GM12878 (cell line): ENCODE data around the gene NDC80. TPM values are rescaled to one million over a fixed set of nuclear protein-coding genes. Genes with fewer than 3 reads are reported as not detected.

Source experiments
- ATAC-seq: fragments of 200-7000 bp; cut with Tn5 transposase; 3 replicates; pipeline ENCODE4 v1.9.1; 2020; ENCODE audit warnings: mild to moderate bottlenecking, moderate library complexity
- BruUV-seq: library from RNA; stranded (reverse); fragments of 400-500 nt; replicated peaks from 2 replicates; lab custom pipeline; 2021; lab: Mats Ljungman, UMichigan
- CTCF ChIA-PET: fragments of 300-600 bp; sonication (Branson Sonifier 250); formaldehyde crosslinking; extraction: SDS; loops from one replicate; lab custom pipeline; 2021; ENCODE audit warnings: inconsistent platforms; lab: Yijun Ruan, JAX
- POLR2A ChIA-PET: fragments of 350-600 bp; formaldehyde crosslinking; extraction: SDS; loops from one replicate; lab custom pipeline; 2021; ENCODE audit warnings: inconsistent platforms; lab: Charles Lee
- RAD21 ChIA-PET: fragments of 300-600 bp; sonication (Branson Sonifier 250); formaldehyde crosslinking; loops from one replicate; lab custom pipeline; 2023; ENCODE audit warnings: antibody characterized with exemption; ENCODE audit not compliant: unreplicated experiment; lab: Charles Lee
- SMC1A ChIA-PET: fragments of 300-600 bp; sonication (Branson Sonifier 250); formaldehyde crosslinking; loops from one replicate; lab custom pipeline; 2023; ENCODE audit not compliant: unreplicated experiment, uncharacterized antibody; lab: Charles Lee
- DNase-seq: peaks from one replicate; pipeline ENCODE4 v3.0.0-alpha.2; 2011; ENCODE audit warnings: low read depth, low spot score
- FAIRE-seq: peaks from 3 replicates; lab custom pipeline; 2011; peaks lifted over from hg19 to GRCh38; lab: Jason Lieb, UNC
- H2AFZ ChIP-seq: 2 replicates; pipeline ENCODE4 v1.6.0; 2011; ENCODE audit warnings: low read depth, low read length, control low read depth; ENCODE audit not compliant: control insufficient read depth
- H3K27ac ChIP-seq: 2 replicates; pipeline ENCODE4 v1.5.1; 2011; ENCODE audit warnings: control low read depth; ENCODE audit not compliant: control insufficient read depth, insufficient read depth
- H3K27me3 ChIP-seq, 2 experiments: replicated peaks in 1 of 2; 2 replicates each; pipeline versions ENCODE4 v1.6.0 to v1.6.1; 2011; ENCODE audit warnings: low read length in 1 of 2; ENCODE audit not compliant: control insufficient read depth in 2 of 2, insufficient read depth in 2 of 2
- H3K36me3 ChIP-seq, 2 experiments: 2 replicates each; pipeline ENCODE4 v1.5.1; 2011; ENCODE audit warnings: low read length in 1 of 2; ENCODE audit not compliant: control insufficient read depth in 2 of 2, insufficient read depth in 2 of 2
- H3K4me1 ChIP-seq: 2 replicates; pipeline ENCODE4 v1.6.1; 2011; ENCODE audit warnings: mild to moderate bottlenecking, low read length, moderate library complexity, mixed read lengths; ENCODE audit not compliant: control insufficient read depth, insufficient read depth
- H3K4me2 ChIP-seq: 2 replicates; pipeline ENCODE4 v1.6.0; 2011; ENCODE audit warnings: control low read depth; ENCODE audit not compliant: control insufficient read depth, insufficient read depth
- H3K4me3 ChIP-seq: fragments of 200-600 bp; sonication (generic); 2 replicates; pipeline ENCODE4 v1.5.1; 2016
- H3K79me2 ChIP-seq: 2 replicates; pipeline ENCODE4 v1.6.0; 2011; ENCODE audit warnings: low read length; ENCODE audit not compliant: control insufficient read depth, insufficient read depth
- H3K9ac ChIP-seq: 2 replicates; pipeline ENCODE4 v1.8.0; 2011; ENCODE audit warnings: low read length, control low read depth, mixed read lengths; ENCODE audit not compliant: control insufficient read depth, insufficient read depth
- H3K9me3 ChIP-seq: replicated peaks from 3 replicates; pipeline ENCODE4 v1.5.1; 2011; ENCODE audit warnings: mild to moderate bottlenecking, low read length; ENCODE audit not compliant: control insufficient read depth, insufficient read depth
- H4K20me1 ChIP-seq: 2 replicates; pipeline ENCODE4 v1.6.0; 2011; ENCODE audit not compliant: control insufficient read depth, insufficient read depth
- CBFB ChIP-seq: IDR thresholded peaks from 2 replicates; pipeline ENCODE4 v1.6.1; 2016; ENCODE audit warnings: antibody characterized with exemption, low read depth
- HDAC2 ChIP-seq: fragments of 200-600 bp; sonication (generic); IDR thresholded peaks from 2 replicates; pipeline ENCODE4 v1.6.1; 2017
- MEF2A ChIP-seq: IDR thresholded peaks from 2 replicates; pipeline ENCODE4 v1.6.1; 2011; ENCODE audit warnings: low read depth, mild to moderate bottlenecking, low read length, moderate library complexity; ENCODE audit not compliant: insufficient read depth
- POLR2AphosphoS2 ChIP-seq: IDR thresholded peaks from 2 replicates; pipeline ENCODE4 v1.6.1; 2011; ENCODE audit warnings: low read depth, mild to moderate bottlenecking, low read length, improper control_type of control experiment, moderate library complexity
- RBBP5 ChIP-seq: fragments of 200-600 bp; sonication (generic); conservative IDR thresholded peaks from 2 replicates; pipeline ENCODE4 v1.6.1; 2016
- STAT3 ChIP-seq: IDR thresholded peaks from 2 replicates; pipeline ENCODE4 v1.6.1; 2011; ENCODE audit warnings: low read depth, low read length, improper control_type of control experiment
- TARDBP ChIP-seq: IDR thresholded peaks from 2 replicates; pipeline ENCODE4 v1.6.1; 2016; ENCODE audit warnings: borderline replicate concordance
- TBL1XR1 ChIP-seq: IDR thresholded peaks from 2 replicates; pipeline ENCODE4 v1.6.1; 2012; ENCODE audit warnings: low read depth, low read length, improper control_type of control experiment
- WRNIP1 ChIP-seq: IDR thresholded peaks from 2 replicates; pipeline ENCODE4 v1.6.1; 2011; ENCODE audit warnings: low read depth, low read length, improper control_type of control experiment, borderline replicate concordance
- ZNF207 ChIP-seq: fragments of 450-650 bp; IDR thresholded peaks from 2 replicates; pipeline ENCODE4 v1.6.1; 2014; ENCODE audit warnings: antibody characterized with exemption, mild to moderate bottlenecking, borderline replicate concordance
- WGBS: methylation state at CpG from one replicate; pipeline ENCODE4 v1.1.6; 2016; ENCODE audit warnings: low lambda C conversion rate; ENCODE audit not compliant: insufficient replicate concordance, insufficient coverage; ENCODE audit errors: missing lambda C conversion rate; 5-methylcytosine and 5-hydroxymethylcytosine counted together
- in situ Hi-C: fragments of 300-500 bp; cut with MboI; formaldehyde crosslinking; loops from 9 replicates; pipeline ENCODE4 v1.14.3; 2018; ENCODE audit warnings: mixed read lengths
- intact Hi-C: fragments of 100-400 bp; cut with micrococcal nuclease; formaldehyde crosslinking; loops from one replicate; pipeline ENCODE4 v1.14.2; 2022; ENCODE audit not compliant: unreplicated experiment
- polyA plus RNA-seq, 11 experiments: library from polyadenylated mRNA; depleted of rRNA in 4 of 11; unstranded in 6 of 11; stranded (reverse) in 5 of 11; fragments of >200 nt; fragmentation: Nextera tagmentation in 4 of 11; fragmentation: Illumina TruSeq in 1 of 11; extraction: Ambion mirVana in 4 of 11; extraction: Trizol in 1 of 11; gene quantifications; 1 replicate in 1 of 11; 2 replicates in 10 of 11; pipeline versions ENCODE4 v1.2.1 to v1.2.3, GENCODE V29; 2011 to 2016; ENCODE audit warnings: inconsistent platforms in 2 of 11, missing spikeins in 2 of 11, low read depth in 1 of 11
- total RNA-seq, 4 experiments: library from RNA; depleted of rRNA in 3 of 4; stranded (reverse); fragments of >200 nt in 3 of 4; fragmentation: Illumina TruSeq in 1 of 4; extraction: Trizol in 1 of 4; gene quantifications; 2 replicates each; pipeline versions ENCODE4 v1.2.1 to v1.2.3, GENCODE V29; 2013 to 2021

Gene NDC80
- total and polyA plus RNA-seq, 10 of the 15 experiments (the other 5 are each of a cell fraction or from before 2014, with no cell fraction given) = 36.5 to 80.8 (median 54.7) TPM

DNA sequence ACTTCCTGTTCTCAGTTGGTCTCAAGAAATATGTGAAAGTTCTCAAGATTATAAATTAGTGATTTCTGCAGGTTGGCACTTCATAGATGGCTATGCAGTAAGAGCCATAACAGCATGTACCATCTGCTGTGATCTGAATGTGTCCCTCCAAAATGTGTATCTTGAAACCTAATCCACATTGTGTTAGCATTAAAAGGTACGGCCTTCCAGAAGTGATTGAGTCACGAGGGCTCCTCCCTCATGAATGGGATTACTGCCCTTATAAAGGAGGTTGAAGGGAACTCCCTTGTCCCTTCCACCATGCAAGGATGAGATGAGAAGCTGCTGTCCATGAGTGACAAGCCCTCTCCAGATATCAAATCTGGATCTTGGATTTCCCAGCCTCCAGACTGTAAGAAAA lies 45.0 kb upstream of the NDC80 start (continued):
- no peak for TF ChIP-seq ZNF207

DNA sequence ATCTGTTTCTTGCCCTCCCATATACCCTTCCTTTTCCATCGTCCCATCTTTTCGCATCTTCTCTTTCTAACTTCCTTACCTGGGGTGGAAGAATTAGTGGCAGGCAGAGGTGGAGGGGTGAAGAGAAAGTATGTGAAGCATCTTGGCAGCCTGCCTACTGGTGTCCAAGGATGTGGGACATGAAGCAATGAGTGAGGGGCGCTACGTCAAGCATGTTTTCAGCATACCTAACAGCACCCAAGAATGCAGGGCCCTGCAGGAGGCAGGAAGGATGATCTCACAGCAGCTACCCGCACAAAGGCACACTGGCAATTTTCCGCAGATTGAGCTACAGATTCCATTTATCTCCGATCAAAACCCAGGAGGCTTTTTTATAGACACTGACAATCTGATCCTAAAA lies 42.2 kb upstream of the NDC80 start:
- FAIRE-seq (no peak), DNase-seq (no peak), ATAC-seq (no peak)
- 85% methylated on average over 7 of the region's 7 CpGs for WGBS
- Histone ChIP-seq H3K4me2 (no peak overlapping the region), H3K27ac (no peak overlapping the region), H3K9ac (no peak overlapping the region), H3K27me3 (no peaks in the 10 kb centered on the region), H3K4me3 (no peak overlapping the region), H3K36me3 (no peaks in the 10 kb centered on the region), H3K79me2 (no peaks in the 10 kb centered on the region), H3K4me1 (no peaks in the 10 kb centered on the region), H3K9me3 (no peaks in the 10 kb centered on the region), H2AFZ (no peak overlapping the region), H4K20me1 (no peaks in the 10 kb centered on the region)
- BruUV-seq = no TSS peak
- TF ChIP-seq HDAC2 (no peak), RBBP5 (no peak), TBL1XR1 (no peak), WRNIP1 (no peak), CBFB (no peak), TARDBP (no peak), STAT3 (no peak), MEF2A (no peak), POLR2AphosphoS2 (no peak)
- ChIA-PET RAD21 (no interaction called here), POLR2A (no interaction called here), SMC1A (no interaction called here), CTCF (no interaction called here)
- in situ Hi-C loops (no loop called here), intact Hi-C loops (no loop called here)
